Chondrocyte (in vitro differentiated cells): Measurements from ENCODE around the gene AAMDC. TPM values are rescaled to one million over a fixed set of nuclear protein-coding genes. Genes with fewer than 3 reads are reported as not detected.

Experiments
- DNase-seq: peaks from one replicate; pipeline ENCODE4 v3.0.0; 2021; ENCODE audit warnings: mixed read lengths, low spot score
- H3K27ac Mint-ChIP-seq: one replicate; pipeline ENCODE4 v1.8.0; 2021; ENCODE audit warnings: mild to moderate bottlenecking, moderate library complexity, mixed read lengths; ENCODE audit not compliant: unreplicated experiment
- H3K27me3 Mint-ChIP-seq: 2 replicates; pipeline ENCODE4 v1.8.0; 2021; ENCODE audit warnings: low read depth, mixed read lengths
- H3K36me3 Mint-ChIP-seq: 2 replicates; pipeline ENCODE4 v1.8.0; 2021; ENCODE audit warnings: low read depth, mixed read lengths
- H3K4me1 Mint-ChIP-seq: 2 replicates; pipeline ENCODE4 v1.8.0; 2021; ENCODE audit warnings: low read depth, mild to moderate bottlenecking, mixed read lengths
- H3K4me3 Mint-ChIP-seq: one replicate; pipeline ENCODE4 v1.8.0; 2021; ENCODE audit warnings: mild to moderate bottlenecking, moderate library complexity, mixed read lengths; ENCODE audit not compliant: unreplicated experiment
- H3K9me3 Mint-ChIP-seq: 2 replicates; pipeline ENCODE4 v1.8.0; 2021; ENCODE audit warnings: low read depth, mixed read lengths
- total RNA-seq: library from RNA; stranded (reverse); gene quantifications from 3 replicates; pipeline ENCODE4 v1.2.1, GENCODE V29; 2021
- TF ChIP-seq, protein P1 (sequence below): fragments of 200-600 bp; sonication (generic); IDR thresholded peaks from 2 replicates; pipeline ENCODE4 v1.5.0; 2021; ENCODE audit warnings: antibody characterized with exemption, mild to moderate bottlenecking, moderate library complexity

AAMDC gene
- total RNA-seq, 1 donor from 2014 or later, result 47.3 TPM

DNA sequence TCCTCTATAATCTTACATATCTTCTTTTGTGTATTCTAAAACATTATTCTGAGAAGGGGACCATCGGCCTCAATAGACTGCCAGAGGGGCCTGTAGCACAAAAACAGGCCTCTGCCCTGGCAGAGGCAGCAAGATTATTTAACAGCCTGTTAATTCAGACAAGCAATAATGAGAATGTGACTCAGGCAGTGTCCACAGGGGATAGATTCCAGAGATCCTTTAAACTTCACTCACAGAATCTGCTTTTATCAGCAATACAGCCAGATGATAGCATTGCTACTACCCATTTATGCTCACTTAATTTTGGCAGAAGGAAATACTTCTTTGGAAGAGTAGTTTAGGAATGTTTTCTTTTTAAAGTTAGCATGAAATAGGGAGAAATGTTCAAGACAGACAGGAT, 44.9 kb downstream of the AAMDC start:
- TF ChIP-seq, protein P1, sequence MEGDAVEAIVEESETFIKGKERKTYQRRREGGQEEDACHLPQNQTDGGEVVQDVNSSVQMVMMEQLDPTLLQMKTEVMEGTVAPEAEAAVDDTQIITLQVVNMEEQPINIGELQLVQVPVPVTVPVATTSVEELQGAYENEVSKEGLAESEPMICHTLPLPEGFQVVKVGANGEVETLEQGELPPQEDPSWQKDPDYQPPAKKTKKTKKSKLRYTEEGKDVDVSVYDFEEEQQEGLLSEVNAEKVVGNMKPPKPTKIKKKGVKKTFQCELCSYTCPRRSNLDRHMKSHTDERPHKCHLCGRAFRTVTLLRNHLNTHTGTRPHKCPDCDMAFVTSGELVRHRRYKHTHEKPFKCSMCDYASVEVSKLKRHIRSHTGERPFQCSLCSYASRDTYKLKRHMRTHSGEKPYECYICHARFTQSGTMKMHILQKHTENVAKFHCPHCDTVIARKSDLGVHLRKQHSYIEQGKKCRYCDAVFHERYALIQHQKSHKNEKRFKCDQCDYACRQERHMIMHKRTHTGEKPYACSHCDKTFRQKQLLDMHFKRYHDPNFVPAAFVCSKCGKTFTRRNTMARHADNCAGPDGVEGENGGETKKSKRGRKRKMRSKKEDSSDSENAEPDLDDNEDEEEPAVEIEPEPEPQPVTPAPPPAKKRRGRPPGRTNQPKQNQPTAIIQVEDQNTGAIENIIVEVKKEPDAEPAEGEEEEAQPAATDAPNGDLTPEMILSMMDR, result no peak
- H3K4me3 Mint-ChIP-seq, result no peak overlapping the region
- no peak for DNase-seq
- peaks cover 13% of the 10 kb centered on the region for H3K36me3 Mint-ChIP-seq
- peaks cover 24% of the 10 kb centered on the region for H3K4me1 Mint-ChIP-seq
- H3K9me3 Mint-ChIP-seq, result no peaks in the 10 kb centered on the region
- H3K27ac Mint-ChIP-seq, result peak overlapping the region; percentile 77
- no peaks in the 10 kb centered on the region for H3K27me3 Mint-ChIP-seq

DNA sequence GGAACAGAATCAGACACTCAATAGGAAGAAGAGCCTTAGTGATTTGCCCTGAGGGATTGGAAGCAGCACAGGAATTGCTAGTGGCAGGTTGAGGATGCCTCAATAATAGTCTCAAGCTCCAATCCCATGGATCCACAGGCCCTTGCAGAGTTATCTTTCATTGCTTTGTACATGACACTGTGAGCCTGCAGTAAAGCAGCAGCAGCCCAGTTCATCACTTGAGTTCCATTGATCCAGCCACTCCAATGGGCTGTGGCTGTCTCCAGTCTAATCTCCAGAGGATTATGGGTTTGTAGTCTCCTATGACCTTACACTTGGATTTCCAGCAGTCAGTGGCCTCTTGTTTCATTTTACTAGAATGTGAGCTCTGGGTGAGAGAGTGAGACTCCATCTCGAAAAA, 45.4 kb downstream of the AAMDC start:
- H3K4me1 Mint-ChIP-seq, result peaks cover 24% of the 10 kb centered on the region
- DNase-seq, result no peak
- no peak overlapping the region for H3K4me3 Mint-ChIP-seq
- no peaks in the 10 kb centered on the region for H3K27me3 Mint-ChIP-seq
- TF ChIP-seq, protein P1, result no peak
- no peaks in the 10 kb centered on the region for H3K9me3 Mint-ChIP-seq
- peaks cover 13% of the 10 kb centered on the region for H3K36me3 Mint-ChIP-seq
- peak overlapping the region; percentile 77 for H3K27ac Mint-ChIP-seq

DNA sequence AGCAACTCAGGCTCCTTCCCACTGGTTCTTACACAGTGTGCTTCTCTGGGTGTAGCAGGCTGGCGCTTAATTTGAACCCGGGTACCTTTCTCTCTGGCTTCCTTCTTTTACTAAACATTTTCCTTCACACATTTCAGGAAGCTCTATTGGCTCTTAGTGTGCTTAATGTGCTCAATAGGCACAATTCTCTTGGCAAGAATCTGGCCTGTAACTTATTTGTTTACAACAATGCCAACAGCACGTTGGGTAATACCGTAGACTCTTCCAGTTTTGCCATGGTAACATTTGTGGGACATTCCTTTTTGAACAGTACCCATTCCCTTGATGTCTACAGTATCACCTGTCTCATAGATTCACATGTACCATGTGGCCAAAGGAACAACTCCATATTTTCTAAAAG, 47.8 kb downstream of the AAMDC start:
- Mint-ChIP-seq H3K36me3 (peaks cover 16% of the 10 kb centered on the region), H3K9me3 (no peaks in the 10 kb centered on the region), H3K27me3 (no peaks in the 10 kb centered on the region), H3K4me3 (no peak overlapping the region), H3K4me1 (peaks cover 24% of the 10 kb centered on the region), H3K27ac (no peak overlapping the region)
- TF ChIP-seq, protein P1, result no peak
- DNase-seq, result no peak

DNA sequence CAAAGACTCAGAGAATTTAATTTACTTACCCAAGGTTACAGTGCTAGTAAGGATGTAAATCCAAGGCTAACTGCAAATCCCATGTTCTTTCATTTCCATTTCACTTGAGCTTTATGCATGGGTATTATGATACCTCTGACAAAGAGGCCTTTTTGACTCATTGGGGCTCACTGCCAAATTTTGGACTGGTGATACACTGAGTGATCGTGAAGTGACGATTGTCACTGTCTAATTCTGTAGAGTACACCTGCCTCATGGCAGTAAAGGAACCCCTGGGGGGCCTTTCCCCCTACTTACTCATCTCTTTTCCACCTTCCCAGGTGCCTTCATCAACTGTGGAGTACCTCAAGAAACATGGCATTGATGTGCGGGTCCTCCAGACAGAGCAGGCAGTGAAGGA, 50.9 kb downstream of the AAMDC start:
- TF ChIP-seq, protein P1, result no peak
- H3K27me3 Mint-ChIP-seq, result no peaks in the 10 kb centered on the region
- H3K36me3 Mint-ChIP-seq, result peaks cover 23% of the 10 kb centered on the region
- no peaks in the 10 kb centered on the region for H3K9me3 Mint-ChIP-seq
- H3K4me3 Mint-ChIP-seq, result no peak overlapping the region
- no peak overlapping the region for H3K27ac Mint-ChIP-seq
- no peak for DNase-seq
- H3K4me1 Mint-ChIP-seq, result peaks cover 4% of the 10 kb centered on the region

DNA sequence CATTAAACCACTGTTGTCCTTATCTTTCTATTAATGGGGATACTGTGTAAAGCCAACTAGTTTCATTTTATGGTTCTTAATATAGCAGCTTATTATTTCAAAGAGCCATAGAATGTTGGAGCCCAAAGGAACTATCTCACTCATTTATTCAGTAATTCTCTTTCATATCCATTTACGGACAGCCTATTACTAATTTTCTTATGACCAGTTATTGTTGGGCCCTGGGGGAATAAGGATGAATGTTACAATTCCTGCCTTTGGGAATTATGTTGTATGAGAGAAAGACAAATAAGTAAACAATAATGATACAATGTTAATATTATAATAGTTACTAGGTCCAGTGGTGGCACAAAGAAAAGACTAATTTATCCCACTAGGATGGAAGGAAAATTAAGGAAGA, 52.4 kb downstream of the AAMDC start:
- H3K27me3 Mint-ChIP-seq, result no peaks in the 10 kb centered on the region
- H3K4me3 Mint-ChIP-seq, result no peak overlapping the region
- H3K27ac Mint-ChIP-seq, result no peak overlapping the region
- H3K9me3 Mint-ChIP-seq, result no peaks in the 10 kb centered on the region
- no peak for DNase-seq
- TF ChIP-seq, protein P1, result no peak
- peaks cover 4% of the 10 kb centered on the region for H3K4me1 Mint-ChIP-seq
- peaks cover 20% of the 10 kb centered on the region for H3K36me3 Mint-ChIP-seq
